Bronchial epithelial cell (primary cell): ENCODE results near the gene CHST13. TPM values are rescaled to one million over a fixed set of nuclear protein-coding genes. Genes with fewer than 3 reads are reported as not detected.
A peak's percentile ranks its signal among the peaks of the same experiment; 100 is the strongest.
"Not testable (repeated sequence)": the region's sequence is repeated elsewhere in the genome, so short reads cannot be mapped to it uniquely, and the experiment has no call there.

ENCODE experiments used
- DNase-seq: peaks from one replicate; pipeline ENCODE4 v3.0.0-alpha.2; 2010; ENCODE audit warnings: low read depth
- FAIRE-seq: peaks from 2 replicates; lab custom pipeline; 2011; peaks lifted over from hg19 to GRCh38; lab: Jason Lieb, UNC
- H3K27me3 ChIP-seq: 2 replicates; pipeline ENCODE4 v1.5.1; 2011; ENCODE audit warnings: low read length; ENCODE audit not compliant: control insufficient read depth, insufficient read depth
- H3K36me3 ChIP-seq: 2 replicates; pipeline ENCODE4 v1.5.1; 2011; ENCODE audit warnings: low read length; ENCODE audit not compliant: control insufficient read depth, insufficient read depth
- H3K4me3 ChIP-seq: 2 replicates; pipeline ENCODE4 v1.5.1; 2011; ENCODE audit warnings: mild to moderate bottlenecking, low read depth, low read length, control low read depth
- total RNA-seq: library from RNA; depleted of rRNA; stranded (reverse); fragments of >200 nt; gene quantifications from 2 replicates; pipeline ENCODE4 v1.2.1, GENCODE V29; 2014
- TF ChIP-seq, protein P1 (sequence below): IDR thresholded peaks from 2 replicates; pipeline ENCODE4 v1.5.1; 2011; ENCODE audit warnings: mild to moderate bottlenecking, moderate library complexity, low read length, control low read depth, inconsistent platforms; ENCODE audit not compliant: insufficient read depth, severe bottlenecking

Gene CHST13
- total RNA-seq, 1 donor from 2014 or later: not detected

DNA sequence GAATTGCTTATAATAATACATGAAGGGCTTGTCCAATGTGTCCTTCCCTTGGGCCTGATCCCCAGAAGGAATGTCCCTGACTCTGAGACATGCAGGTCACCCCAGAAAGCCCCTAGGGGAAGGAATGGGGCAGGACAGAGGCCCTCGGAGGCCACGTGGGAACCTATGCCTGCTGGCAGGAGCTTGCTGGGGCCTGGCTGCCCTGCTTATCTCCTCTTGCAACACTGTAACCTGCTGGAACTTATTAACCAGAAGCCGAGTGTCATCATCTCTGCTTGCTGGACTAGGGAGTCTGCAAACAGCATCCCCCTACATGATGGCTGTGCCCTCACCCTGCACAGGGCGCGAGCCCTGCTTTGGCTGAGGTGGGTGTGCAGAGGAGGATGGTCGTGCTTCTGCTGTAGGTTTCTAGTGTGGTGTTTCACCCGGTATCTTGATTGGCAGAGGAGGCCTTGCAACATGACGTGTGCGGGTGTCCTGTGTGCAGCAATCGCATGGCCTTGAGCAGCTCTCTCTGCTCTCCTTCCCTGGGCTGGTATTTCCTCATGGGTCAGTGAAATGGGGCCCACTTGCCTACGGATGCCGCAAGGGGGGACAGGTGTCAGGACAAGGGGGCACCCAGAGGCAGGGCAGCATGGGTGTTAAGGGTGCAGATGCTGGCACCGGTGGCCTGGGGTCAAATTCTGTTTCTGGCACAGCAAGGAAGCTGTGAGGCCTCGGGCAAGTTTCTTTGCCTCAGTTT is 5.0 kb downstream of the CHST13 start:
- Histone ChIP-seq H3K27me3 (peaks cover 7% of the 10 kb centered on the region), H3K4me3 (no peak overlapping the region), H3K36me3 (no peaks in the 10 kb centered on the region)
- TF ChIP-seq, protein P1, sequence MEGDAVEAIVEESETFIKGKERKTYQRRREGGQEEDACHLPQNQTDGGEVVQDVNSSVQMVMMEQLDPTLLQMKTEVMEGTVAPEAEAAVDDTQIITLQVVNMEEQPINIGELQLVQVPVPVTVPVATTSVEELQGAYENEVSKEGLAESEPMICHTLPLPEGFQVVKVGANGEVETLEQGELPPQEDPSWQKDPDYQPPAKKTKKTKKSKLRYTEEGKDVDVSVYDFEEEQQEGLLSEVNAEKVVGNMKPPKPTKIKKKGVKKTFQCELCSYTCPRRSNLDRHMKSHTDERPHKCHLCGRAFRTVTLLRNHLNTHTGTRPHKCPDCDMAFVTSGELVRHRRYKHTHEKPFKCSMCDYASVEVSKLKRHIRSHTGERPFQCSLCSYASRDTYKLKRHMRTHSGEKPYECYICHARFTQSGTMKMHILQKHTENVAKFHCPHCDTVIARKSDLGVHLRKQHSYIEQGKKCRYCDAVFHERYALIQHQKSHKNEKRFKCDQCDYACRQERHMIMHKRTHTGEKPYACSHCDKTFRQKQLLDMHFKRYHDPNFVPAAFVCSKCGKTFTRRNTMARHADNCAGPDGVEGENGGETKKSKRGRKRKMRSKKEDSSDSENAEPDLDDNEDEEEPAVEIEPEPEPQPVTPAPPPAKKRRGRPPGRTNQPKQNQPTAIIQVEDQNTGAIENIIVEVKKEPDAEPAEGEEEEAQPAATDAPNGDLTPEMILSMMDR: no peak
- DNase-seq (no peak), FAIRE-seq (no peak)

DNA sequence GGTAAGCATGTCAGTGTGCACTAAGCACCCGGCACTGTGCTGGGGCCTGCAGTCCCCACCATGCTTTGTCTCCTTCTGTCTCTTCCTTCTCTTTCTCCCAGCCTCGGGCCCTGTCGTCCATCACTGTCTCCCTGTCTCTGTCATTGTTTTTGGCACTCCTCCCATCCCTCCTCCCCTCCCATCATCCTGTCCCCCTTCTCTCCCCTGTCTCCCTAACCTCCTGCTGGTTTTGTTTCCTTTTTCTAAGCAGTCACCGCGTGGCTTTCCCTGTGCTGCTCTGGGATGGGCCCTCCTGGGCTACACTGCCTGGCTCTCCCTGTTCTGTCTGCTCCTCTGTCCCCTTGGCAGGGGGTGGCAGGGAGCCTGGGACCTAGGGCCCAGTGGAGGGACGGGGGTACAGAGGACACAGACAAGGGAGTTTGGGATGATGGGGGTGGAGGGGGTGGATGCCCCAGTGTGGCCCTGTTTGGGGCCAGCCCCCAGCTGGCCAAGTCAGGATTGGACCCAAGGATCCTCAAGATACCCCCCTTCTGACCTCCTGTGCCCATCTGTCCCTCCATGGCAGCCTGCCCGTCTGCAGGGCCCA is 5.7 kb downstream of the CHST13 start:
- no peak for DNase-seq
- Histone ChIP-seq H3K36me3 (no peaks in the 10 kb centered on the region), H3K4me3 (no peak overlapping the region), H3K27me3 (peaks cover 10% of the 10 kb centered on the region)
- FAIRE-seq: no peak
- TF ChIP-seq, protein P1: no peak

DNA sequence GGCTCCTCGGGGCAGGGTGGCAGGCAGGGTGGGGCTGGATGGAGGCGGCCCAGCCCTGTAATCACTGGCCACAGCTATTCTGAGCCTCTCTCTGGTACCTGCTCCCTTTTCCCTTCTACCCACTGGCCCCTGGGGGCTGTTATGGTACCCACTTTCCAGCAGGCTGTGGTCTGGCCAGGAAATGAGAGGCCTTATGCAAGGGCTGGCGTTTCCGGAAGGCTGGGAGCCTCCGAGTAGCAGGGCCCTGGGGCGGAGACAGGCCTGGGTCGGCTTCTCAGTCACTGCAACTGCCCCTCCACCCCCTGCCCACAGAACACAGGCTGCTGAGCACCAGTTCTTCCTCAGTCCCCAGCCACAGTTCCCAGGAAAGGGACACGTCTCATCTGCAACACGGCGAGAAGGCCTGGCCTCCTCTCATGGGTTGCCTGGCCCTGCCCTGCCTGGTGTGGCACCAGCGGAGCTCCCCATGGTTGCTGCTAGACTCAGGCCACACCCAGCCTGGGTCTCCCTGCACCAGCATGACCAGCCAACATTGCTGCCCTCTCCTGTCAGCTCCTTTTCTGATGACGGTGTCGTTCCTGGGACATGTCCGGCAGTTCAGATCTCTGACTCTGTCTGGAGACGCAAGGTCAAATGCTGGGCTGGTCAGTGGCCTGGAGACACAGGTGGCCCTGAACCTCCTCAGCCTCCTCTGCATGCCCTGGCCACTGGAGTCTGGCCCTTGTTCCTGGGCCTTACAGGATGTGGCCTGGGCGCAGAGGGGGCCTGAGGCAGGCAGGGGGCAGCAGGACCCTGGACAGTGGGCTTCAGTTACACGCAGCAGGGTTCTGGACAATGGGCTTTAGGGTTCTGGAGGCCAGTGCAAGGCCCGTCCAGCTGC is 6.5 kb downstream of the CHST13 start:
- no peak overlapping the region for H3K4me3 ChIP-seq
- TF ChIP-seq, protein P1: no peak
- peaks cover 10% of the 10 kb centered on the region for H3K27me3 ChIP-seq
- FAIRE-seq (no peak), DNase-seq (no peak)
- H3K36me3 ChIP-seq: no peaks in the 10 kb centered on the region

DNA sequence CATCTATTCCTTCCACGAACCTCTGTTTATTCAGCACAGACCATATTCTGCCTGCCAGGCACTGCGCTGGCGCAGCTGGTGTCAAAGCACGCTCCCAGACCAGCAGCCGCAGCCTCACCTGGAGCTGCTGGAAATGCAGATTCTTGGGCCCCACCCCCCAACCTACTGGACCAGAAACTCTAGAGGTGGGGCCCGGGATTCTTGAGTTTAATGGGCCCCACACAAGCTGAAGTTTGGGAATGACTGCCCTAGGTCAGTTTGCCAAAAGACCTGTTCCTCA is 7.0 kb downstream of the CHST13 start:
- DNase-seq (no peak), FAIRE-seq (no peak)
- H3K27me3 ChIP-seq: peaks cover 10% of the 10 kb centered on the region
- H3K36me3 ChIP-seq: no peaks in the 10 kb centered on the region
- TF ChIP-seq, protein P1: no peak
- no peak overlapping the region for H3K4me3 ChIP-seq

DNA sequence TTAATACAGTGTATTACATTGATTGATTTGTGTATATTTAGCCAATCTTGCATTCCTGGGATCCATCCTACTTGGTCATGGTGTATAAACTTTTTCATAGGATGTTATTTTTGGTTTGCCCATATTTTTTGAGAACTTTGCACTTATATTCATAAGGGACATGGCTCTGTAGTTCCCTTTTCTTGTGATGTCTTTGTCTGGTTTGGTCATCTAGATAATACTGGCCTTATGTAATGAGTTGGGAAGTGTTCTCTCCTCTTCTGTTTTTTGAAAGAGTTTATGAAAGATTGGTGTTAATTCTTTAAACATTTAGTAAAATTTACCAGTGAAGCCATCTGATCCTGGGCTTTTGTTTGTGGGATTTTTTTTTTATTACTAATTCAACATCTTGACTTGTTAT is 9.6 kb downstream of the CHST13 start:
- no peak for DNase-seq
- H3K4me3 ChIP-seq: no peak overlapping the region
- FAIRE-seq: no peak
- TF ChIP-seq, protein P1: no peak
- no peaks in the 10 kb centered on the region for H3K36me3 ChIP-seq
- H3K27me3 ChIP-seq: peaks cover 10% of the 10 kb centered on the region

DNA sequence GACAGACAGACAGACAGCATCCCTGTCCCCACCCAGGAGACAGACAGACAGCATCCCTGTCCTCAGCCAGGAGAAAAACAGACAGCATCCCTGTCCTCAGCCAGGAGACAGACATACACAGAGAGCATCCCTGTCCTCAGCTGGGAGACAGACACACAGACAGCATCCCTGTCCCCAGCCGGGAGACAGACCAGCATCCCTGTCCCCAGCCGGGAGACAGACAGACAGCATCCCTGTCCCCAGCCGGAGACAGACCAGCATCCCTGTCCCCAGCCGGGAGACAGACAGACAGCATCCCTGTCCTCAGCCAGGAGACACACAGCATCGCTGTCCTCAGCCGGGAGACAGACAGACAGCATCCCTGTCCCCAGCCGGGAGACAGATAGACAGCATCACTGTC is 10.8 kb downstream of the CHST13 start:
- not testable (repeated sequence) for H3K4me3 ChIP-seq, DNase-seq, H3K36me3 ChIP-seq
- FAIRE-seq: peak; percentile 90
- peaks cover 10% of the 10 kb centered on the region for H3K27me3 ChIP-seq
